ENCODE results near the gene ALOX12B.

ALOX12B gene

DNA sequence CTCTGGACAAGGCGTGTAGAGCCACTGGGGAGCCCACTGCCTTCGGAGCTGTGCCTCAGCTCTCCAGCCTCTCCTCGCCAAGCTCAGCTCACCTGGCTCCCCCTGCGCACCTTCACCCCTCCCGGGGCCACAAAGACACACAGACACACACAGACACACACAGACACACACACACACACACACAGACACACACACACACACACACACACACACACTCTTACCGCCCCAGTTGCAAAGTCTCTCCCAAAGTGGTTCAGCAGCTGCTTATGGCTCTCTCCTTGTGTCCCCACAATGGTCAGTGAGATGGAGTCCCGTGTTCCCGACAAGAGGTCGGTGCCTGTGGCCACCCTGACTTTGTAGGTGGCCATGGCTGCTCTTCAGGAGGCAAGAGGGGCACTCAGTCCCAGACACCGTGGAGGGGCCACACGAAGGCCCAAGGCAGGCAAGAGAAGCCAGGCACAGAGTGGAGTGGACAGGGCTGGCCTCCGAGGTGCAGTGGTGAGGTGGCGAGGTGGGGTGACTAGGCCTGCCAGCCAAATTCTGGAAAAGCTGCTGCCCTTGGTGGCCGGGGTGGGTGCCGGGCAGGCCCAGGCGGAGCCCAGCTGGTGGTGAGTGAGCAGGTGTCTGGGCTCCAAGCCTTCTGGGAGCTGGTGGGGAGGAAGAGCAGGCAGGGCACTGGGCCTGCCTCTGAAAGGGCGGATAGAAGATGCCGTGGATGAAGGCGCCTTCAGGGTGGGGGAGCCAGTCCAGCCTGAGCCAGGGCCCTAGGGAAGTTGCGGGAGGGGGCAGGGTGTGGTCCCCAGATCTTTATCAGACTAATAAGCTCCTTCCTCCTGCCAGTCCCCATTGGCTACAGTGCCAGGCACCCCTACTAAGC lies at the start of gene ALOX12B:
Gene ALOX12B, minus strand, starts transcription at position 642 of the 877 bp plus-strand sequence. Its CDS starts 274 bp downstream, at position 368.
- no peak for DNase-seq (ENCODE audit: low read depth in 4 of 4, low spot score in 1 of 4)

DNA sequence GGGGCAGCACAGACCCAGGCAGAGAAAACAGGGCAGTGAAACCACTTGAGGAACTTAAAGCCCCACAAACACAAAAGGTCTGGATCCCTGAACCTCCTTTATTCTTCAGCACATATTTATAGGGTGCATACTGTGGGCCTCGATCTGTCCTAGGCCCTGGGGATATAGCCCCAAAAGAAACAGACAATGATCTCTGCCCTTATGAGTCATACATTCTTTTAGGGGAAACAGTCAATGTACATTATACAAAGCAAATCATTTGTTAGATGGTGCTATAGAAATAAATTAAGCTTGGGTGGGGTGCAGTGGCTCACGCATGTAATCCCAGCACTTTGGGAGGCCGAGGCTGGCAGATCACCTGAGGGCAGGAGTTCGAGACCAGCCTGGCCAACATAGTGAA lies 46.4 kb upstream of the ALOX12B start:
- no peak for DNase-seq (ENCODE audit: low read depth in 4 of 4, low spot score in 1 of 4)

DNA sequence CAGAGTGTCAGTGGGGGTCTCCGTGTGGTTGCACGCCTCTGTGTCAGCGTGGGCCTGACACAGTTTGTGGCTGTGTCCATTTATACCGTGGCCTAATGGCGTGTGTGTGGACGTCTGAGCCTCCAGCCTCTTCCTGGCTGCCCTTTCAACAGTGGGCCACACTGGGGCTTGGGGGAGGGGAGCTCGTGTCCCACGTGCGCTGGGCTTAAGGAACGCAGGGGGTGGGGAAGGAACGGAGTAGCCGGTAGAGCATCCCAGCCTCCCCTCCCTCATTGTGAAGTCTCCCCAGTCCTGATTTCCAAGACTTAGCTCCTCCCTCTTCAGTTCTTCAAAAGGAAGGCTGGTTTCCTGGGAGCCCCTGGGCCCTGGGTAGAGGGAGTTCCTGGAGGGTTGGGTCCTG lies 45.9 kb upstream of the ALOX12B start:
- DNase-seq (ENCODE audit: low read depth in 4 of 4, low spot score in 1 of 4), result no peak

DNA sequence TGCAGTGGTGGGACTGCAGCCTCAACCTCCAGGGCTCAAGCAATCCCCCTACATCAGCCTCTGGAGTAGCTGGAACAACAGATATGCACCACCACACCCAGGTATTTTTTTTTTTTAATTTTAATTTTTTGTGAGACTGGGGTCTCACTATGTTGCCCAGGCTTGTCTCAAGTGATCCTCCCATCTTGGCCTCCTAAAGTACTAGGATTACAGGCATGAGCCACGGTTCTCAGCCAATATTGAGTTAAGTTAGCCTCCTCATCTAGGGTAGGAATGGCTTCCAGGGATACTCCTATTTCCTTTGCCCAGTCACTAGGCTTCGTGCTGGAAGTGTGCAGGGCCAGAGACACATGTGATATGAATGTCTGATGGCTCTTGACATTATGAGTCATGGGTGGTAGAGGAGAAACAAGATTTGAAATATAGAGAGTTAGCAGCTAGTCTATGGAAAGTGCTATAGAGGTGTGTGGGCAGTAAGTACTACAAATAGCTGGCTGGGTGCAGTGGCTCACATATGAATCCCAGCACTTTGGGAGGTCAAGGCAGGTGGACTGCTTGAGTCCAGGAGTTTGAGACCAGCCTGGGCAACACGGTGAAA lies 44.4 kb upstream of the ALOX12B start:
- no peak for DNase-seq (ENCODE audit: low read depth in 4 of 4, low spot score in 1 of 4)

DNA sequence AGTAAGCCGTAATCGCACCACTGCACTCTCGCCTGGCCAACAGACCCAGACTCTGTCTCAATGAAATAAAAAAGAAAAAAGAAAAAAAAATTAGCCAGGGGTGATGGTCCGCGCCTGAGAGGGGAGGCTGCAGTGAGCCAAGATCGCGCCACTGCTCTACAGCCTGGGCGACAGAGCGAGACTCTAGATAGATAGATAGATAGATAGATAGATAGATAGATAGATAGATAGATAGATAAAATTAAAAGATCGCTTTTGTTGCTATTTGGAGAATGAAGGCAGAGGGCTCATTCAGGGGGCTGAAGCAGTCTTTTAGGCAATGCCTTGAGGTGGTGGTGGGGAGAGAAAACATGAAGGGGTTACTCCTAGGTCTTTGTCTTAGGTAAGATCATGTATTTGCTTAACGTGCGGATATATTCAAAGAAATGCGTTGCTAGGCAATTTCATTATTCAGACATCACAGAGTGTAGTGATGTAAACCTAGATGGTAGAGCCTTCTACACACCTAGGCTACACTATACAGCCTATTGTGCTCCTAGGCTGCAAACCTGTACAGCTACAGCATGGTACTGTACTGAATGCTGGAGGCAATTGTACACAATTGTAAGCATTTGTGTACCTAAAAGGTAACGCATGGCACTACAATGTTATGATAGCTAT lies 40.7 kb upstream of the ALOX12B start:
- no peak for DNase-seq (ENCODE audit: low read depth in 4 of 4, low spot score in 1 of 4)

DNA sequence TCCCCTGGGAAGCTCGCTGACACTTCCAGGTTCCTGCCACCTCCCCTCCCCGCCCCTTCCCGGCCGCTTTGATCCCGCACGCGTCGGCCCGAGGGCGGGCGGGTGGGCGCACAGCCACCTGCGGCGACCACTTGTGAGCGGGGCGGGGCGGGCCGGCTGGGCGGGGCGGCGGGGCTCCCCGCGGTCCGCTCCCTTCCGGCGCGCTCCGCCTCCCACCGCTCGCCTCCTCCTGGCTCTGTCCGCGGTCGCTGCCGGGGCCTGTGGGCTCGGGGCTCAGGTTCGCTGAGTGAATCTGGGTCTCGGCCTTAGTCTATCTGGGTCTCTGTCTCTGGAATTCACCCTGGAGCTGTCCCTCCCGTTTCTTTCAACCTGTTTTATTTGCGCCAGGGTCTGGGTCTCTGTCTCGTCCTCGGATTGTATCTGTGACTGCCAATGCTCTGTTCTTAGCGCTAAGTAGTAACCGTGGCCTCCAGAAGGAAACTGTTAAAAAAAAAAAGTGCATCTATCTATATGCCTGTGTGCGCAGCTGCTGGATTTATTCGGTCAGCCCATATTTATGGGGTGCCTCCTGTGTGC lies 39.1 kb upstream of the ALOX12B start:
- peak in 2 of 4 experiments; percentile 15 to 54 for DNase-seq (ENCODE audit: low read depth in 4 of 4, low spot score in 1 of 4)

DNA sequence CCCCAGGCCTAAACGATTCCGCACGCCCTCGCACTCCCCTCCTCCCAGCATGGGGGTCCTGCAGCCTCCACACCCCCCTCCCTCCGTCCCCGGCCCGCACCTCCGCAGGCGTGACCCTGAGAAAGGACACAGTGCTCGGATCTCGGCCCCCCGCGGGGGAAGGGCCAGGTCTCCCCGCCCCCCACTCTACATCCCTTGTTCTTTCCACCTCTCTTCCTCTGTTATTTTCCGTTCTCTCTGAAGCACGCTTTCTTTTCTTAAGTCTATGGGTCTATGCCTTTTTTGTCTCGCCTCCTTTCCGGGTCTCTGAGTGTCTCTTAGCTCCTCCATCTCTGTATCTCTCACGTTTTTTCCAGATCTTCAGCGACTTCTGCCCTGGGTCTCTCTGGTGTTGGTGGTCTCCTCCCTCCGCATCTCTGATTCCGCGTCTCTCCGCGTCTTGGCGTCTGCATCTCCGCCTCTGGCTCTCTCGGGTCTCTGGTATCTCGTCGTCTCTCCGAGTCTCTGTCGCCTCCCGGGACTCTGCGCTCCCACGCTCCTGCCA lies 38.5 kb upstream of the ALOX12B start:
- no peak for DNase-seq (ENCODE audit: low read depth in 4 of 4, low spot score in 1 of 4)

DNA sequence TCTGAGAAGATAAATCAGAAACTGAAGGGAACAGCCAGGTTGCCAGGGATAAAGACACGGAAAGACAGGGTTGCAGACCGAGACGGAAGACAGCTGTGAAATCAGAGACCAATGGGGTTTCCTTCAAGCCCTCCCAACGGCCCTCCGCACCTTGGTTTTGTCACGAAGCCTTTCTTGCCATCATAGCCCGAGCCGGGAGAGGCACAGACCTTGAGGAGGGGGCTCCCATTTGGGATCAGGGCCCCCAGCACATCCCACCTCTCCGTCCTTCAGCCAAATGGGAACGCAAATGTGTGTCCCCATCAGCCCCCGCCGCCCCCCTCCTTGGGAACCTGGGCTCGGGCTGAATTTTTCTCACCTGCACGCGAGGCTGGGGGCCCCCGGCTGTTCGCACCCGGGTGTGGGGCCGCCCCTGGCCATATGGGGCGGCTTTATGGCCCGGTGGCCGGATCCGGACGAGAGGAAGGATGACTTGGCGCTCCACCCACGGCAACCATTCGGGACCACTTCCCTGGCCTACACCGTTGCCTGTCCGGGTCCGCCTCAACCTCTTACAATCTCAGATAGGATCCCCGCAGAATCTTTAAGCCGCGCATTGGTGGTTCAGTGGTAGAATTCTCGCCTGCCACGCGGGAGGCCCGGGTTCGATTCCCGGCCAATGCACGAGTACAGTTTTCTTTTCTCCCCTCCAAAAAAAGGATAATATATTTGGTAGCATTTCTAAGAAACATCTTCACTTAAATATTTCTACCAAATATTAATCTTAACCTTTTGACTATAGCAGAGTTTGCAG lies 37.8 kb upstream of the ALOX12B start:
- DNase-seq (ENCODE audit: low read depth in 4 of 4, low spot score in 1 of 4), result peak; percentile 80 to 98 (median 85)

DNA sequence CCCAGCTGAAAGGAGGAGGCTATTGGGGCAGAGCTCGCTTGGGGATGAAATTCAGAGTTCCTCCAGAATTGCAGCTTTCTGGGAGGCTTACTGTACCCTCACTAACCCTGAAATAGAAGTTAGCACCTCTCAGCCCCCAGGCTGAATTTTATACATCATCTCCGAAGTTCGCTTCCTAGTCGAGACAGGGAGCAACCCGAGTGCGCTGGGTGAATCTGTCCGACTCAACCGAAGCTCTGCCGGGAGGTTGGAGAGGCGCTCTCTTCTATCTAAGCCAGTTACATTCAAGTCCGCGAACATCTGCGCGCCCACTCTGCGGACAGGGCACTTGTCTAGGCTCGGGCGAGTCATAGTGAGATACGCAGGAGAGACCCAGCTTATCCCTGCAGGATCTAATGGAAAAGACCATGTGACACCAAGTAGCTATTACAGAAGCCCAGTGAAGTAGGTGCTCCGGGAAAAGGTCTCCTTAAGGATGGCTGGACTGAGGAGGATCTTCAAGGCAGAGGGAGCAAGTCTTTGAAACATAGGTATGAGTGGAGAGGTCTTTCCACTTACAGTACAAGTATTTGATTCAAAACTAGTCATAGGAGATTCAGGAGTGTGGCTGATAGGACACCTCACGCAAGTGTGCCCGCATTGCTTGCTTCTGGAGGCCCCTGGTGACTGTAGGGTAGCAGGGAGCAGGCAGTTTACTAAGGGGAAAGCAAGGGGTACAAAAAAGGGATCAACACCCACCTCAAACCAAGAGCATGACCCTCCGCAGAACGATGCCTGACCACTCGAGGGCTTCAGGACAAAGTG lies 37.0 kb upstream of the ALOX12B start:
- peak in 1 of 4 experiments; percentile 24 for DNase-seq (ENCODE audit: low read depth in 4 of 4, low spot score in 1 of 4)

DNA sequence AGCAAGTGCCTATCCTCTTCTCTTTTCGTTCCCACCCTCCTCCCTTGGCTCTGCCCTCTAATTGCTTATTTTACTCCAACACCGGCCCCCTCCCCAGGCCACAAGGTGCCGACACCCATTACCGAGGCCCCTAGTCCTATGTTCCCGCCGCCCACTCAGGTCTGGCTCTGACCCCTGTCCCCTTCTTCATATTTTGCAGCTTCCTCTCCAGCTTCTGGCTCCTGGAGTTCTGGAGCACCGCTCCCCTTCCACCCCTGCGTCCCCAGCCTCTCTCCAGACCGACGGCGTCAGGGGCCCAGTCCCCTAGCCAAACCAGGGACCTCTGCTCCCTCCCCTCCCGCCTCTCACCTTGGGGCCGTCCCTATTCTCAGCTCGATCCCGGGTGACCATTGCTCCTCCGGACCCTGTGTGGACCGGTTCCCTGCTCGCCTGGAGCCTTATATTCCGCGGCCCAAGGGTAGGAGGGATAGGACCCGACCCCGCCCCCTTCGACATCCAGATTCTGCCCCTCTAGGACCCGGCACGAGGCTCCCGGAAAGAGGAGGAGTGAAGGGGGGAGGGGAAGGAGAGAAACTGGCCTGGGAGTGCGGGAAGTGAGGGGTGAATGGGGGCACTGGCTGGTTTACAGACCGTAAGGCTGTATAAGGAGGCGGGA lies 36.3 kb upstream of the ALOX12B start, which contains the start of gene HES7:
Gene HES7, minus strand, starts transcription at position 412 of the 655 bp plus-strand sequence. Its CDS starts 22 bp downstream, at position 390.
- DNase-seq (ENCODE audit: low read depth in 4 of 4, low spot score in 1 of 4), result no peak

DNA sequence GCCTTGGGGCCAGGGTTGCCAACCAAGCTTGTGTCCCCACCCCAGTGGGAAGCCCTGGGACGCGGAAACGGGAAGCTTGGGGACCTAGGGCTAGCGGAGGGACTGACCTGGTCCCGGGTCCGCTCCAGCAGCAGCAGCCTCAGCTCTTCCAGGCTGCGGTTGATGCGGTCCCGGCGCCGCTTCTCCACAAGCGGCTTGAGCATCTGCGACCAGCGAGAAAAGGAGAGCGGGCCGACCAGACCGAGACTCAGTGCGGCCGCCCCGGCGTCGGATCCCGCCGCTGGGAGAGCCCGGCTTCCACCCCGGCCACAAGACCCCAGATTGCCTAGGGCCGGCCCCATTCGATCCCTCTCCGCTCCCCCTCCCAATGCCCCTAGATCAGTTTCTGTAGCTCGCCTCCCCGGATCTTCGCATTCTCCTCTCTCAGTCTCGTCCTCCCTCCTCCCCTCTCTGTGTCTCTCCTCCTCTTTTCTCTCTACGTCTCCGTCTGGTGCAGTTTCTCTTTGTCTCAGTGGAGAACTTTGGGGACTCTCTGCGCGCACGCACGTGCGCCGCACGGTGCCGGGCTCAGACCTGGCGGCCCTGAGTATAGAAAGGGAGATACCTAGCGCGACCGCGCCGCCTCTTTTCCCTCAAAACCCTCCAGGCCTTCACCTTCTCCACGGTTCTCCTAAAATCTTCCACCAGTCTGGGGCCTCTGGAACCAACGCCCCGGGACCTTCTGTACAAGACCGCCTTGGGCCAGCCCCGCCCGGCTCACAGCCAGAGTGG lies 35.6 kb upstream of the ALOX12B start:
- DNase-seq (ENCODE audit: low read depth in 4 of 4, low spot score in 1 of 4), result peak in 2 of 4 experiments; percentile 27 to 30

DNA sequence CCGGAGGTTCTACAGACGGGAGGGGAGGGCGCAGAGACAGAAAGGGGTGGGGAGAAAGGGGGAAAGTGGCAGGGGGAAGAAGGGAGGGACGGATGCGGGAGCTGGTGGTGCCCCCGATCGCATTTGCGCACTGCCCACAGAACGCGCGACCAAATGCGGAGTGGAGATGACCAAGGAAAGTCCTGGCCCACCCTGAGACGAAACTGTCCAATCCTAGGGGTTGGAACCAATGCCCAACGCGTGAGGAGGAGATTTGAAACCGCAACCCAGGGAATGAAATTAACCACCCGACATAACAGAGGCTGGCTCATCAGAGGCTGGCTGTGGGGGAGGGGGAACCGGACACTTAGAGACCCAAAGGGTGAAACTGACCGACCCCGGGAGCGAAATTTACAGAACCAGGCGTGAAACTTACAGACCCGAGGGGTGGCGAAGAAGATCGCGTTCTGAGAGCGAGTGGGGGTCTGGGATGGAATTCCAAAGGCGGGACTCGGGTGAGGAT lies 35.0 kb upstream of the ALOX12B start:
- peak in 1 of 4 experiments; percentile 21 for DNase-seq (ENCODE audit: low read depth in 4 of 4, low spot score in 1 of 4)

DNA sequence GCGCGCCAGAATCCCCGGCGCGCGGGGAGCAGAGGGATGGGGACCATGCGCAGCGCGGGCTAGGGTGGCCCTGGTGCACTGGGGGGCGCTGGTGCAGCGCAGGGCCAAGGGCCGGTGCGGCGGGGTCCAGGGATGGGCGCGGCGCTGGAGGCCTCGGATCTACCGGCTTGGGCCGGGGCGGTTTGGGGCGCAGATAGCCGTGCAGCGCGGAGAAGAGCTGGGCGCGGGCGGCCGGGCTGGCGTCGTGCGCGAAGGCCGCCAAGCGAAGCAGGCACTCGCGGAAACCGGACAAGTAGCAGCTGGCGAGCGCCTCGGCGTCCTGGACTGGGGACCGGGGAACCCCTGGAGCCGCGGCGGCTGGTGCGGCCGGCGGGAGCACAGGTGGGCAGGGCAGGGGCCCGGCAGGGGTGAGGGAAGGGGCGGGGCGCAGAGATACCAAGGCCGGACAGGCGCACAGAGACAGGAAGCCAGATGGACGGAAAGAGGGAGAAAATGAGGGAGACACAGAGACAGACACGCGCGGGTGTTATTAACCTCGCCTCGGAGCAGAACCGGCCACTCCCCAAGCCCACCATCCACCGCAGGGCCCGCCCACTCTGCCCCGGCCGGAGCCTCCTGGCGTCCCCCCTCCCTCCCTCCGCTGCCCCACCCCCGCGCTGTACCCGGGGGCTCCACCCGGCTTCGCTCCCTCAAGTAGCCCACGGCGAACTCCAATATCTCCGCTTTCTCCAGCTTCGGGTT lies 34.3 kb upstream of the ALOX12B start:
- peak in 3 of 4 experiments; percentile 15 to 64 (median 22) for DNase-seq (ENCODE audit: low read depth in 4 of 4, low spot score in 1 of 4)

DNA sequence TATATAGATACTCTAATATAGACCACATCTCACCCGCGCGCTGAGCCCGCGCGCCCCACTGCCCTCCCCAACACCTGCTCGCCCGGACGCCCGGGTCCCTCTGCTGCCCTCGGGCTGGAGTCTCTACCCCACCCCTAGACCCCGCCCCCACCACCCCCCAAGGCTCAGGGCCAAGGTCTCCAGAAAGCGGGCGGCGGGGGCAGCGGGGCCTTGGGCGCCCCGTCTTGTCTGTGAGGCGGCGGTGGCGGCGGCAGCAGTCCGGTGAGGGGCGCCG lies 33.8 kb upstream of the ALOX12B start:
- no peak for DNase-seq (ENCODE audit: low read depth in 4 of 4, low spot score in 1 of 4)

DNA sequence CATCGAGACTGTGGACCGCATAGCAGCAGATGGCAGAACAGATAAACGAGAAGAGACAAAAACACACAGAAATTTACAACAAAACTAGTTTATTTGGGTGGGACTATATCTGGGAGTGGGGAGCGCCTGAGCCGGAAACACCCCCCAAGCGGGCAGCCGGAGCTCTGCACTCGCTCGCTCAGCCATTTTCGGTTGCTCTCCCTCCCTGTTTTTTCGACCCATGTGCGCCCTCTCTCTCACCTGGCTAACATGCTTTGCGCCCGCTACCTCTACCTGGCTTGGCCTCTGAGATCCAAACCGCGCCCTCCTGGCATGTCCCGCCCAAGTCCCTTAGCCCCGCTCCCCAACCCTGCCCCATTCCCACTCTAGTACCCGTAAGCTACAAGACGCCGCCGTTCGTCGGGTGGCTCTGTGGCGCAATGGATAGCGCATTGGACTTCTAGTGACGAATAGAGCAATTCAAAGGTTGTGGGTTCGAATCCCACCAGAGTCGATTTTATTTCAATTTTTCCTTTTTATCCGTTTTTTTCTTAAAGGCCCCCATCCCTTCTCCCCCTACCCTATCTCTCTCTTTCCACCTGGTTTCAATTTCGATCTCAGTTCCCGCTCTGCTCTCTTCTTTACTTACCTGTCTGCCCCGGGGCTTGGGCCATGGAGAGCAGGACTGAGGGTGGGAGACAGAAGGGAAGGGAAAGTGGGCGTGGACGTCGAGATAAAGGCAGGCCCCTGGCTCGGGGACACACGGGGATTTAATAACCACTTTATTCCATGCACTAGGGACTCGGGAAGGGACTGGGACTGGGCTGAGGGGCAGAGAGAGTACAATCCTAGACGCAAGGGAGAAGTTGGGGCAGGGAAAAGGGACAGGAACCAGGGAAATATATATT lies 33.2 kb upstream of the ALOX12B start:
- DNase-seq (ENCODE audit: low read depth in 4 of 4, low spot score in 1 of 4), result peak in 3 of 4 experiments; percentile 69 to 83 (median 75)

Data from stimulated activated CD4-positive, alpha-beta T cell treated with anti-CD3 and anti-CD28 coated beads, Interleukin-1b, Interleukin-23, amount 100 ng/mL, for 24 hours (primary cell).